Measurements from ENCODE around the gene FAM118B. TPM values are rescaled to one million over a fixed set of nuclear protein-coding genes. Genes with fewer than 3 reads are reported as not detected.
A peak's percentile ranks its signal among the peaks of the same experiment; 100 is the strongest.

The FAM118B gene
- 21.5 TPM for total RNA-seq
- 14.0 TPM for polyA plus RNA-seq (ENCODE audit: insufficient read depth, low read depth, low replicate concordance)
- long read RNA-seq, donor 1, transcript FAM118B-209 (9 exons, 2,402 nt): major isoform, 5 of 31 reads
- long read RNA-seq, donor 1, partial matches to known transcripts: 10 of 31 reads
- long read RNA-seq, donor 1, other reads (novel, unspliced or antisense): 15 of 31 reads
- long read RNA-seq, donor 2, partial matches to known transcripts: 20 of 34 reads
- long read RNA-seq, donor 2, other reads (novel, unspliced or antisense): 13 of 34 reads
- long read RNA-seq, donor 3, partial matches to known transcripts: 36 of 57 reads
- long read RNA-seq, donor 3, other reads (novel, unspliced or antisense): 16 of 57 reads
- long read RNA-seq, donor 4, partial matches to known transcripts: 33 of 56 reads
- long read RNA-seq, donor 4, other reads (novel, unspliced or antisense): 18 of 56 reads
- long read RNA-seq, donor 5: 0 reads
- long read RNA-seq, donor 6, transcript FAM118B-209 (9 exons, 2,402 nt): major isoform, 12 of 24 reads
- long read RNA-seq, donor 6, partial matches to known transcripts: 8 of 24 reads
- long read RNA-seq, donor 6, other reads (novel, unspliced or antisense): 0 of 24 reads
- long read RNA-seq, donor 7, transcript FAM118B-209 (9 exons, 2,402 nt): major isoform, 8 of 20 reads
- long read RNA-seq, donor 7, partial matches to known transcripts: 3 of 20 reads
- long read RNA-seq, donor 7, other reads (novel, unspliced or antisense): 9 of 20 reads
- long read RNA-seq, donor 8, partial matches to known transcripts: 37 of 41 reads
- long read RNA-seq, donor 8, other reads (novel, unspliced or antisense): 0 of 41 reads
- long read RNA-seq, donor 9, partial matches to known transcripts: 0 of 1 reads
- long read RNA-seq, donor 9, other reads (novel, unspliced or antisense): 0 of 1 reads
- long read RNA-seq, donor 10, partial matches to known transcripts: 40 of 58 reads
- long read RNA-seq, donor 10, other reads (novel, unspliced or antisense): 15 of 58 reads

DNA sequence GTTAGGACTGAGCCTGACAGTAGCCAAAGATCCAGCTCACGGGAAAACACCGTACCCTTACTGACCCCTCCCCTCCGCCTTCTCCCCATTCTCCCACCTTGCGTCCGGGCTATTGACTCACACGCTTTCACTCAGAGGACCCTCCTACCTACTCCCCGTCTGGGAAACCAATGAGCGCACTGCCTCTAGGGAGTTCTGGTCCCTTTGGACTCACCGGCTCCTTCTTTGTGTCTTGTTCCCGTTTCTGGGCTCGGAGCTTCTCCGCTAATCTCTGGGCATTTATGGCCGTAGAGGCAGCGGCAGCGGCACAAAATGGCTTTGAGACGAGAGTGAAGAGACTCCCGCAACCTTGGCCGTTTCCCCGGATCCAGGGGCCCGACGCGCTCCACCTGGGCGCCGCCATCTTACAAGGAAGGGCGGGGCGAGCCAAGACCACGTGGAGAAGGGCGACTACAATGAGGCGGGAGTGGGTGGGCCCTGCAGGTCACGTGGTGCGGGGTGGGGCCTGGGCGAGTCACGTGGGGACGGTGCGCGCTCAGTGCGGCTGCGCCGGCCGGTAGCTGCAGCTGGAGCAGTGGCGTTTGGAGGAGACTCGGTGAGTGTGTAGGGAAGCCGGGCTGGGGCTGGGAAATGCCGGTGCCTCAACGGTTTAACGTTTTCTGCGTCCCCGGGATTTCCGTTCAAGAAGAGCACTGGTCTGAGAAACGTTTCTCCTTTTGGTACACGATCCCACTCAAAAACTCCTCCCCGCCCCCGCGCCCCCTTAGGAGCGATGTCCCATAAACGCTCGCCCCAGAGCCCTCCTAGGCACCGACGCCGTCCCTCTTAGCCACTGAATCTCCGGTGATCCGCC is at the start of gene FAM118B, which contains the start of gene RPUSD4:
TSS of gene FAM118B (plus strand) at position 547 of the 853 bp plus-strand sequence. CDS start 23,220 bp downstream, outside the sequence.
TSS of gene RPUSD4 (minus strand) at position 415 of the 853 bp plus-strand sequence. CDS start at position 403, 12 bp downstream.
- peak within 1 kb of the TSS; percentile 97 to 98 (median 98) for H3K4me3 ChIP-seq (ENCODE audit: low read length in 3 of 3)
- TF ChIP-seq, protein P1, sequence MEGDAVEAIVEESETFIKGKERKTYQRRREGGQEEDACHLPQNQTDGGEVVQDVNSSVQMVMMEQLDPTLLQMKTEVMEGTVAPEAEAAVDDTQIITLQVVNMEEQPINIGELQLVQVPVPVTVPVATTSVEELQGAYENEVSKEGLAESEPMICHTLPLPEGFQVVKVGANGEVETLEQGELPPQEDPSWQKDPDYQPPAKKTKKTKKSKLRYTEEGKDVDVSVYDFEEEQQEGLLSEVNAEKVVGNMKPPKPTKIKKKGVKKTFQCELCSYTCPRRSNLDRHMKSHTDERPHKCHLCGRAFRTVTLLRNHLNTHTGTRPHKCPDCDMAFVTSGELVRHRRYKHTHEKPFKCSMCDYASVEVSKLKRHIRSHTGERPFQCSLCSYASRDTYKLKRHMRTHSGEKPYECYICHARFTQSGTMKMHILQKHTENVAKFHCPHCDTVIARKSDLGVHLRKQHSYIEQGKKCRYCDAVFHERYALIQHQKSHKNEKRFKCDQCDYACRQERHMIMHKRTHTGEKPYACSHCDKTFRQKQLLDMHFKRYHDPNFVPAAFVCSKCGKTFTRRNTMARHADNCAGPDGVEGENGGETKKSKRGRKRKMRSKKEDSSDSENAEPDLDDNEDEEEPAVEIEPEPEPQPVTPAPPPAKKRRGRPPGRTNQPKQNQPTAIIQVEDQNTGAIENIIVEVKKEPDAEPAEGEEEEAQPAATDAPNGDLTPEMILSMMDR (IDR thresholded peaks at IDR 0.05; ENCODE audit: borderline replicate concordance, extremely low read depth, insufficient read depth): no peak
- H3K36me3 ChIP-seq (ENCODE audit: control insufficient read depth in 2 of 3, insufficient read depth in 3 of 3, low read length in 3 of 3): peaks cover 0 to 9% (median 4%) of the 10 kb centered on the region in 3 donors
- peak within 1 kb of the TSS in 1 of 2 donors; percentile 24 for H3K27ac ChIP-seq (ENCODE audit: low read depth in 2 of 2, low read length in 2 of 2)
- peaks cover 0 to 16% (median 4%) of the 10 kb centered on the region in 3 donors for H3K4me1 ChIP-seq (ENCODE audit: control insufficient read depth in 2 of 3, insufficient read depth in 2 of 3, low read depth in 1 of 3, low read length in 3 of 3)
- intact Hi-C loops (cut with DNase I): no loop called here
- H3K9ac ChIP-seq (ENCODE audit: low read length in 3 of 3): peak within 1 kb of the TSS; percentile 72 to 93 (median 78)
- peak; percentile 98 to 99 (median 99) for DNase-seq
- no peaks in the 10 kb centered on the region for H3K9me3 ChIP-seq (ENCODE audit: control insufficient read depth in 2 of 3, insufficient read depth in 1 of 3, low read length in 3 of 3)
- H3K27me3 ChIP-seq (ENCODE audit: control insufficient read depth, insufficient read depth, low read length): no peaks in the 10 kb centered on the region
- FAIRE-seq: no peak

DNA sequence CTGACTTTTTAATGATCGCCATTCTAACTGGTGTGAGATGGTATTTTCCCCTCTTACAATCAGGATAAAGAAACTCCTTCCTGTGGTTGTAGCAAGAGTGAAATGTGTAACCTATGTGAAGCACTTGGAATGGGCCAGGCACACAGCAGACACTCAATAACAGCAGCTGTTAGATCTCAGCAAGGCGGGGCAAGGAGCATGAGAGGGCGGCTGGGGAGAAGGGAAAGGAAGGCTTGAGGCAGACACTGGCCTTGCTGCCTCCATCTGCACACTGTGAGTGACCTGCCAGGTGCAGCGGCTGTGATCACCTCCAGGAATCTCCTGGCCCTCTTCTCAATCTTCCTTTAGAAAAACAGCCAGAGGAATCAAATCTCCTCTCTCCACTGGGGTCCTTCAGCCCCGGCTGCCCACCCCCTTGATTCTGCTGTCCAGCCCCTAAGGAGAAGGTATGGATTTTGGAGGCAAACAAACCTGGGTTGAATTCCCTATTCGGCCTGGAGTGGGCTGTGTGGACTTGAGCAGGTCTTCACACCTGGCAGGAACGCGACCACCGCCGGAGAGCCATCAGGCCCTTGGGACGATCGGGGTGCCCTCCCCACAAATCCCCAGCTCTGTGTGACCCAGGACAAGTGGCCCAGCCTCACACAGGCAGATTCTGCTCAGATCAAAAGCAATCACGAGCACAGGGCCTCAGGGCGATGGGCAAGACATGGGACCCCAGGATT is 49.1 kb upstream of the FAM118B start:
- H3K27ac ChIP-seq (ENCODE audit: low read depth in 2 of 2, low read length in 2 of 2): no peak overlapping the region
- TF ChIP-seq, protein P1 (IDR thresholded peaks at IDR 0.05; ENCODE audit: borderline replicate concordance, extremely low read depth, insufficient read depth): no peak
- H3K27me3 ChIP-seq (ENCODE audit: control insufficient read depth, insufficient read depth, low read length): no peaks in the 10 kb centered on the region
- H3K36me3 ChIP-seq (ENCODE audit: control insufficient read depth in 2 of 3, insufficient read depth in 3 of 3, low read length in 3 of 3): no peaks in the 10 kb centered on the region
- no peaks in the 10 kb centered on the region for H3K9me3 ChIP-seq (ENCODE audit: control insufficient read depth in 2 of 3, insufficient read depth in 1 of 3, low read length in 3 of 3)
- DNase-seq (peak in 1 of 5 donors; percentile 50), FAIRE-seq (no peak)
- peaks cover 0 to 8% (median 7%) of the 10 kb centered on the region in 3 donors for H3K4me1 ChIP-seq (ENCODE audit: control insufficient read depth in 2 of 3, insufficient read depth in 2 of 3, low read depth in 1 of 3, low read length in 3 of 3)
- H3K9ac ChIP-seq (ENCODE audit: low read length in 3 of 3): no peak overlapping the region
- intact Hi-C loops (cut with DNase I): no loop called here
- no peak overlapping the region for H3K4me3 ChIP-seq (ENCODE audit: low read length in 3 of 3)

All from kidney (tissue), 22 donors.